BLaER1 treated with 17β-estradiol and CSF1 and Interleukin-3, amounts not matched to agents 10 nM and 100 nM (cell line): ENCODE results near the gene FOXR1.
"Not testable (repeated sequence)": the region's sequence is repeated elsewhere in the genome, so short reads cannot be mapped to it uniquely, and the experiment has no call there.

Experiments
- H3K27ac ChIP-seq, 11 experiments: shearing (Covaris generic); formaldehyde crosslinking; 2 replicates each; pipeline ENCODE4 v1.8.1; 2022
- H3K27me3 ChIP-seq, 11 experiments: shearing (Covaris generic); formaldehyde crosslinking; 2 replicates each; pipeline ENCODE4 v1.8.1; 2022
- H3K36me3 ChIP-seq, 11 experiments: shearing (Covaris generic); formaldehyde crosslinking; 2 replicates each; pipeline ENCODE4 v1.8.1; 2022
- H3K4me1 ChIP-seq, 10 experiments: shearing (Covaris generic); formaldehyde crosslinking; 2 replicates each; pipeline ENCODE4 v1.8.1; 2022
- H3K4me2 ChIP-seq, 11 experiments: shearing (Covaris generic); formaldehyde crosslinking; 2 replicates each; pipeline ENCODE4 v1.8.1; 2022
- H3K4me3 ChIP-seq, 10 experiments: shearing (Covaris generic); formaldehyde crosslinking; 2 replicates each; pipeline ENCODE4 v1.8.1; 2022
- H3K9ac ChIP-seq, 11 experiments: shearing (Covaris generic); formaldehyde crosslinking; 2 replicates each; pipeline ENCODE4 v1.8.1; 2022
- H3K9me3 ChIP-seq, 11 experiments: shearing (Covaris generic); formaldehyde crosslinking; replicated peaks in 1 of 11; 2 replicates each; pipeline ENCODE4 v1.8.1; 2022
- H4K20me1 ChIP-seq, 11 experiments: shearing (Covaris generic); formaldehyde crosslinking; 2 replicates each; pipeline ENCODE4 v1.8.1; 2022
- Cebpa-rat ChIP-seq, 11 experiments: shearing (Covaris generic); IDR thresholded peaks; 2 replicates each; pipeline ENCODE4 v1.8.1; 2022

The FOXR1 gene

DNA sequence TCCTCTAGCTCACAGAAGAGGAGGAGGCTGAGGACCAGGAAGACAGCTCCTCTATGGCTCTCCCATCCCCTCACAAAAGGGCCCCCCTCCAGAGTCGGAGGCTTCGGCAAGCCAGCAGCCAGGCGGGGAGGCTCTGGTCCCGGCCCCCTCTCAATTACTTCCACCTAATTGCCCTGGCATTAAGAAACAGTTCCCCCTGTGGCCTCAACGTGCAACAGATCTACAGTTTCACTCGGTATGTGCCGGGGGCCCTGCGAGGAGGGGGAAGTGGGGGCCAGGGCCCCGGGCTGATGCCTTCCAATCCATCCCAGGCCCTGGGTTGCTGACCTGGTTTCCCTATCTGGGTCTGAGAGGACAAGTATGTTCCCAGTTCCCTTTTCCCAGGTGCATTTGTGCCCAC is 7.9 kb downstream of the FOXR1 start:
- Histone ChIP-seq H3K27ac (no peak overlapping the region), H3K9ac (no peak overlapping the region), H3K9me3 (no peaks in the 10 kb centered on the region), H4K20me1 (no peaks in the 10 kb centered on the region), H3K4me3 (no peak overlapping the region), H3K27me3 (no peaks in the 10 kb centered on the region), H3K4me2 (peak overlapping the region in 1 of 11 experiments; percentile 15; a peak in 1 of 22 replicates), H3K36me3 (no peaks in the 10 kb centered on the region), H3K4me1 (peaks cover 0 to 9% (median 0%) of the 10 kb centered on the region in 10 experiments; a peak in 3 of 20 replicates)
- no peak for TF ChIP-seq Cebpa-rat (IDR thresholded peaks at IDR 0.05)

DNA sequence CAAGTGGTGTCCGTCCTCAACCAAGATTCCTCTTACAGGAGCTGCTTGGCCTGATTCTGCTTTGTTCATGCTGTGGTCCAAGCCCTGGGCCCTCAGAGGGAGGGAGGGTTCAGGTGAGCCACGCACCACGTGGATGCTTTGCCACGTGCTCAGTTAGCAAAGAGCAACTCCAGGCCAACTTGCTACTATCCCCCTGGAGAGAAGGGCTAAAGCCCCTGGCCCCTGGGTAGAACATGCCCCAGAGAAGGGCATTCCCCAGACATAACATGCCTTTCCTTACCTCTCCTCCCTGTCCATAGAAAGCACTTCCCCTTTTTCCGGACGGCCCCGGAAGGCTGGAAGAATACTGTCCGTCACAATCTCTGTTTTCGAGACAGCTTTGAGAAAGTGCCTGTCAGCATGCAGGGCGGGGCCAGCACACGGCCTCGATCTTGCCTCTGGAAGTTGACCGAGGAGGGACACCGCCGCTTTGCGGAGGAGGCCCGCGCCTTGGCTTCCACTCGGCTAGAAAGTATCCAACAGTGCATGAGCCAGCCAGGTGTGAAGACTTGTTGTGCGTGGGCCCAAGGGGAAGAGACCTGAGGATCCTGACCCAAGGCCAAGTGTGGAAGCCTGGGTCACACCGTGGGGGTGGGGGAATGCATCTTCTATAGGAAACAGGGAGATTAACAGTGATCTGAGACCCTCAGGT is 8.8 kb downstream of the FOXR1 start:
- no peak for TF ChIP-seq Cebpa-rat (IDR thresholded peaks at IDR 0.05)
- no peaks in the 10 kb centered on the region for H4K20me1 ChIP-seq
- no peak overlapping the region for H3K4me2 ChIP-seq
- H3K4me3 ChIP-seq, result no peak overlapping the region
- no peaks in the 10 kb centered on the region for H3K36me3 ChIP-seq
- no peaks in the 10 kb centered on the region for H3K27me3 ChIP-seq
- no peak overlapping the region for H3K9ac ChIP-seq
- H3K9me3 ChIP-seq, result no peaks in the 10 kb centered on the region
- no peak overlapping the region for H3K27ac ChIP-seq
- H3K4me1 ChIP-seq, result peaks cover 0 to 9% (median 0%) of the 10 kb centered on the region in 10 experiments; a peak in 3 of 20 replicates

DNA sequence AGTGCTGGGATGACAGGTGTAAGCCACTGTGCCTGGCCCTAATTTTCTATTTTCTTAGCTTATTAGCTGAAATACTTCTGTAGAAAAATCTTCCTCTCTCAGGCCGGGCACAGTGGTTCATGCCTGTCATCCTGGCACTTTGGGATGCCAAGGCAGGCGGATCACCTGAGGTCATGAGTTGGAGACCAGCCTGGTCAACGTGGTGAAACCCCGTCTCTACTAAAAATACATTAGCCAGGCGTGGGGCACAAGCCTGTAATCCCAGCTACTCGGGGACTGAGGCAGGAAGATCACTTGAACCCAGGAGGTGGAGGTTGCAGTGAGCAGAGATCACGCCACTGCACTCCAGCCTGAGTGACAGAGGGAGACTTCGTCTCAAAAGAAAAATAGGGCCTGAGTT is 12.8 kb downstream of the FOXR1 start:
- 0 out of 22 replicates have a peak overlapping the region, but pooled peaks of 1 of the 11 experiments have one; percentile 32 for H3K9ac ChIP-seq
- H3K4me1 ChIP-seq, H3K4me3 ChIP-seq: not testable (repeated sequence)

DNA sequence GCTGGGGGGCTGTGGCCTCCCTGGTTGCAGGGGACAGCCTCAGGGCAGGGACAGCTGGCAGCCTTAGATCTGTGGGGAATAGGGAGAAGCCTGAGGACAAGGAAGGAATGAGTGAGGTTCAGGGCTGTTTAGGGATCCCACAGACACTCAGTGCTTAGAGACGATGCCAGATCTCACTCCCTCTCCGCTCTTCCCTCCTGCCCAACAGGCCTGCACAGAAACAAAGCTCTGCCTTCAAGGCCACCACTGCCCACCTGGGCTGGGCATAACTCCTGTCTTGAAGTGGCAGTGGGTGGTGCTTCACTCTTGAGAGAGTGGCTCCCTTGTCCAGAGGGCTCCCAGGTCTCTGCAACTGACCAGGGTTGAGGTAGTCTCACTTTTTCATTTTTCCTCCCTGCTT is 13.3 kb downstream of the FOXR1 start:
- H3K9ac ChIP-seq, result 0 out of 22 replicates have a peak overlapping the region, but pooled peaks of 1 of the 11 experiments have one; percentile 32
- no peak overlapping the region for H3K4me2 ChIP-seq
- H3K27me3 ChIP-seq, result no peaks in the 10 kb centered on the region
- no peaks in the 10 kb centered on the region for H3K36me3 ChIP-seq
- no peaks in the 10 kb centered on the region for H4K20me1 ChIP-seq
- no peak overlapping the region for H3K27ac ChIP-seq
- TF ChIP-seq Cebpa-rat (IDR thresholded peaks at IDR 0.05), result no peak
- no peak overlapping the region for H3K4me3 ChIP-seq
- no peaks in the 10 kb centered on the region for H3K4me1 ChIP-seq
- no peaks in the 10 kb centered on the region for H3K9me3 ChIP-seq

More for the DNA sequence above, 12.8 kb downstream of the FOXR1 start:
- H3K27me3 ChIP-seq, H3K36me3 ChIP-seq, H3K27ac ChIP-seq, H4K20me1 ChIP-seq, H3K9me3 ChIP-seq, H3K4me2 ChIP-seq: not testable (repeated sequence)

DNA sequence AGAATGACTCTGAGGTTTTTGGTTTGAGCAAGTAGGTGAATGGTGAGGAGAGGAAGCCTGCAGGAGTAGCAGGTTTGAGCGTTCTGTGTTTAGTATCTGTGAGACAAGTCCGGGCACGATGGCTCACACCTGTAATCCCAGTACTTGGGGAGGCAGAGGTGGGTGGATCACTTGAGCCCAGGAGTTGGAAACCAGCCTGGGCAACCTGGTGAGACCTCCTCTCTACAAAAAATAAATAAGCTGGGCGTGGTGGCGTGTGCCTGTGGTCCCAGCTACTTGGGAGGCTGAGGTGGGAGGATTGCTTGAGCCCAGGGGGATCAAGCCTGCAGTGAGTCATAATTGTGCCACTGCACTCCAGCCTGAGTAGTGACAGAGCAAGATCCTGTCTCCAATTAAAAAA is 16.7 kb downstream of the FOXR1 start:
- TF ChIP-seq Cebpa-rat (IDR thresholded peaks at IDR 0.05), result no peak
- Histone ChIP-seq H3K27me3 (no peaks in the 10 kb centered on the region), H3K4me1 (no peaks in the 10 kb centered on the region), H3K36me3 (peaks cover 0 to 18% (median 8%) of the 10 kb centered on the region in 11 experiments; a peak in 11 of 22 replicates), H3K9ac (no peak overlapping the region), H3K9me3 (peaks cover 0 to 20% (median 18%) of the 10 kb centered on the region in 11 experiments; a peak in 19 of 22 replicates), H3K27ac (no peak overlapping the region), H4K20me1 (no peaks in the 10 kb centered on the region), H3K4me2 (no peak overlapping the region), H3K4me3 (no peak overlapping the region)

GRCh38 chr11:118991486-118992038 is 20.0 kb downstream of the FOXR1 start:
- peaks cover 0 to 19% (median 10%) of the 10 kb centered on the region in 11 experiments; a peak in 12 of 22 replicates for H3K36me3 ChIP-seq

DNA sequence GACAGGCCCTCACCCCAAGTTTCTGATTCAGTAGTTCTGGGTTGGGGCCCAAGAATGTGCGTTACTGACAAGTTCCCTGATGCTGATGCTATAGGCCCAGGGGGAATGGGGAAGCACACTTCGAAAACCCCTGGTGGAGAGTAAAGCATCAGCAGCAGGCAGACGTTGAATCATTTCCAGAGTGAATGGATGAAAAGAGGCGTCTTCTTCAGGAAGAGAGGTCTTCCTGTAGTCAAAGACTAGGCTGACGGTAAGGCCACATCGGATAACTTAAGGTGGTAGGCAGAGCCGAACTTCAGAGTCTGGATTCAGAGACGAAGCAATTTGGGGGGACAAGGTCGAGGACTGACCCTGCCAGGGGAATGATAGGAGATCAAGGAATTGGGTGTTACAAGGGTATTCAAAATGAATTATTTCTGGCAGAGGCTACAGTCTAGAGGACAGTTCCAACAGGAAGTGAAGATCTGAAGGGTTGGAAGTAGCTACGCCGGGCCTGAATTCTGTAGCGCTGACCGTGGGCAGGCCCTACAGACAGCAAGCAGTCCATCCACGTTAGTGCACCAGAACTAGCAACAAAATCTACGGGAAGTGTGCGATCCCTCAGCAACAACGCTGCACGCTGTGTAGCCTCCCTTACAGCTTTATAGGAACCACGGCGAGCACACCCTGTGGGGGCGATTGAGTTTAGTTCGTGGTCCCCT is 25.5 kb downstream of the FOXR1 start:
- no peaks in the 10 kb centered on the region for H3K27me3 ChIP-seq
- H3K4me1 ChIP-seq, result peaks cover 25 to 36% (median 29%) of the 10 kb centered on the region in 10 experiments
- peak overlapping the region in 10 of 11 experiments; percentile 19 to 83 (median 77); a peak in 20 of 22 replicates for H3K27ac ChIP-seq
- peak overlapping the region; percentile 67 to 87 (median 84) for H3K9ac ChIP-seq
- TF ChIP-seq Cebpa-rat (IDR thresholded peaks at IDR 0.05), result no peak
- H3K9me3 ChIP-seq, result peaks cover 0 to 24% (median 16%) of the 10 kb centered on the region in 11 experiments; a peak in 19 of 22 replicates
- H3K4me3 ChIP-seq, result peak overlapping the region; percentile 76 to 94 (median 83)
- H3K36me3 ChIP-seq, result peaks cover 23 to 46% (median 38%) of the 10 kb centered on the region in 11 experiments
- peak overlapping the region; percentile 90 to 99 (median 96) for H3K4me2 ChIP-seq
- H4K20me1 ChIP-seq, result no peaks in the 10 kb centered on the region; a peak in 1 of 22 replicates

More at GRCh38 chr11:118991486-118992038, 20.0 kb downstream of the FOXR1 start:
- not testable (repeated sequence) for H3K4me1 ChIP-seq, H3K9ac ChIP-seq, H3K27ac ChIP-seq, H3K4me3 ChIP-seq, H4K20me1 ChIP-seq, H3K27me3 ChIP-seq, H3K4me2 ChIP-seq
- H3K9me3 ChIP-seq, result peaks cover 0 to 33% (median 18%) of the 10 kb centered on the region in 11 experiments; a peak in 19 of 22 replicates

DNA sequence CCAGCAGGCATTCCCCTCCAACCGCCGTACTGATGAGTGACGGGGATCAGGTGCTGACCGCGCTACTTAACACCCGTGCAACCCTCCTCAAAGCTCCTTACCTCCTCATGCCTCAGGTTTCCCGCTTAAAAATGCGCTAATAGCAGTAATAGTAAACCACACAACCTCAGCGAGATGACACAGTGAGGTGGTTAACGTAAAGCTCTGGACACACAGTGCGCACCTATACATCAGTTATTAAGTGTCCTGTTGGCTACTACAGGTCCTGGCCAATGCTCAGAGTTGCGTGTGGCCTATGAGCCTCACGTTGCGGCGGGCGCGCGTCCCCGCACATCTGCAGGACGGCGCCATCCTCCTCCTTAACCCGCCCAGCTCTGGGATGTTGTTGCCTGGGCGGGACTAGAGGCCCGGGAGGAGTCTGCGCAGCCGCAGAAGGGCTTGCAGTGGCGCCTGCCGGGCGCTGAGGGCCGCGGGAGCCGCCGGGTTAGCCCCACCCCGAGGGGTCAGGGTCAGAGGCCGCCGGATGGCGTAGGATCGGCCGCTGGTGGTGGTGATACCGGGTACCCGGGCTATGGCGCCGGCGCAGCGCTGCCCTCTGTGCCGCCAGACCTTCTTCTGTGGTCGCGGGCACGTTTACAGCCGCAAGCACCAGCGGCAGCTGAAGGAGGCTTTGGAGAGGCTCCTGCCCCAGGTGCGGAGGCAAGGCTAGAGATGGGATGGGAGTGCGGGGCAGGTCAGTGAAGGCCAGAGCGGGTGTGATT is 26.2 kb downstream of the FOXR1 start, which contains the start of gene CENATAC:
Gene CENATAC (plus strand): TSS at position 512 of the 761 bp plus-strand sequence. CDS start 60 bp downstream, at position 572.
- H3K9ac ChIP-seq, result peak within 1 kb of the TSS; percentile 76 to 87 (median 84)
- peak within 1 kb of the TSS; percentile 55 to 83 (median 75) for H3K27ac ChIP-seq
- peak within 1 kb of the TSS; percentile 76 to 94 (median 83) for H3K4me3 ChIP-seq
- peaks cover 30 to 48% (median 40%) of the 10 kb centered on the region in 11 experiments for H3K36me3 ChIP-seq
- TF ChIP-seq Cebpa-rat (IDR thresholded peaks at IDR 0.05), result no peak
- H3K4me1 ChIP-seq, result peaks cover 25 to 36% (median 29%) of the 10 kb centered on the region in 10 experiments
- no peaks in the 10 kb centered on the region; a peak in 1 of 22 replicates for H4K20me1 ChIP-seq
- H3K9me3 ChIP-seq, result peaks cover 0 to 17% (median 8%) of the 10 kb centered on the region in 11 experiments; a peak in 17 of 22 replicates
- no peaks in the 10 kb centered on the region for H3K27me3 ChIP-seq
- peak within 1 kb of the TSS; percentile 90 to 99 (median 96) for H3K4me2 ChIP-seq
